NCI-H1930 (cell line): ENCODE data around the gene AIFM3.

Source experiments
- DNase-seq, 2 experiments: peaks; one replicate each; lab custom pipeline; 2025; lab: John Stamatoyannopoulos, UW

AIFM3 gene

DNA sequence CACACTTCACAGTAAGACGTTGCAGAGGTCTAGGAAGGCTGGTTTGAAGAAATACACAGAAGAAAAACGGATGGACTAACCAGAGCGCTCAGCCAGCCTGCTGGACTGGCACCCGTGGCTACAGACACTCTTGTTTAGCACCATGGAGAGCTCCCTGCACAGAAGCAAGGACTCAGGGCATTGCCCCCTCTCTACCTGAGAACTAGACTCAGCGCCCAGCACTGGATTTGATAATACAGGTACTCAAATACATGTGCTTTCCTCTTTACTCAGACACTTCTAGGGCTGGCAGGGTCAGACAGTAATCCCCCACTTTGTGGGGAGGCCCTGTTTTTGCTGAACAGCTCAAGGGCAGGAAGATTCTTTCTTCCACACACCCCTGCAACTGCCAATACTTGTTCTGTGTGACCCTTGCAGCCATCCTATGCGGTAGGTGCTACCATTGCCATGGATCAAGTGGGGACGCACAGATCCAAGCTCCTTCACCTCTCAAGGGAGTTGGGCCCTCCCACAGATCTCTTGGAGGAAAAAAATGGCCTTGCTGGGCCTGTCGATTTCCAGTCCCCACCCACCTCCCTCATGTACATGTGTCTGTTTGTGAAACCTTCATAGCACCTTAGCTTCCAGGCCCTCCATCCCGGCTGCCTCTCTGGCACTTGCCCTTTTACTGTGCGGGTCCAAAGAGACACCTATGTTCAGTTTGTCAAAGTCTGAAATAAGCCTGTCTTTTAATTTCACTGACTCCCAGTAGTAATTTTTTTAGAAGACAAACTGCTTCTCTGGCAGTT, 42.8 kb downstream of the AIFM3 start:
- no peak for DNase-seq

DNA sequence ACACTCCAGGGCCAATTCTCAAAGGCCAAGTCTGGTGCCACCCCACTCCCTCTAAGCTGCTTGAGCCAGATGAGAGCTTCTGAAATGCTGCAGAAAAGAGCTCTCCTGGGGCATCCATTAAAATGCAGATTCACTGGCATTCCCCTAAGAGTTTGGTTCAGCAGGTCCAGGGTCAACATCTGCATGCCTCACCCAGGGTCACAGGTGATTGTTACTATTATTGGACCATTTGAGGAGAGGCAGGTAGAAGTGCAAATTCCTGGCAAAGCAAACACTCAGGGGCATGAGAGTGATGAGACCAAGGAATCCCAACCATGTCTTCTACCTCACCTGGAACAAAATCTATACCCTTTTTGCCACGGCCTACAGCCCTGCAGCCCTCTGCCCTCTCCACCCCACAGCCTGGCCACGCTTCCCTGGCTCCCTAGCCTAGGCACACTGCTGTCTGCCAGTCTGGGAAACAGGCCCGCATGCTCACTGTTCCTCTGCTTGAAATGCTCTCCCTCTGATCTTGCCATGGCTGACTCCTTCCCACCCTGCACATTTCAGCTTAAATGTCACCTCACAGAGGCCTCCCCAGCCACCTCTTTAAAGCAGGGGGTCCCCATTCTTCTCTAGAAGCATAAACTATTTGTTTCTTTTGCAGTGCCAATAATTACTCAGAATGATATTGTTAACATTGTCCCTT, 43.5 kb downstream of the AIFM3 start:
- no peak for DNase-seq

DNA sequence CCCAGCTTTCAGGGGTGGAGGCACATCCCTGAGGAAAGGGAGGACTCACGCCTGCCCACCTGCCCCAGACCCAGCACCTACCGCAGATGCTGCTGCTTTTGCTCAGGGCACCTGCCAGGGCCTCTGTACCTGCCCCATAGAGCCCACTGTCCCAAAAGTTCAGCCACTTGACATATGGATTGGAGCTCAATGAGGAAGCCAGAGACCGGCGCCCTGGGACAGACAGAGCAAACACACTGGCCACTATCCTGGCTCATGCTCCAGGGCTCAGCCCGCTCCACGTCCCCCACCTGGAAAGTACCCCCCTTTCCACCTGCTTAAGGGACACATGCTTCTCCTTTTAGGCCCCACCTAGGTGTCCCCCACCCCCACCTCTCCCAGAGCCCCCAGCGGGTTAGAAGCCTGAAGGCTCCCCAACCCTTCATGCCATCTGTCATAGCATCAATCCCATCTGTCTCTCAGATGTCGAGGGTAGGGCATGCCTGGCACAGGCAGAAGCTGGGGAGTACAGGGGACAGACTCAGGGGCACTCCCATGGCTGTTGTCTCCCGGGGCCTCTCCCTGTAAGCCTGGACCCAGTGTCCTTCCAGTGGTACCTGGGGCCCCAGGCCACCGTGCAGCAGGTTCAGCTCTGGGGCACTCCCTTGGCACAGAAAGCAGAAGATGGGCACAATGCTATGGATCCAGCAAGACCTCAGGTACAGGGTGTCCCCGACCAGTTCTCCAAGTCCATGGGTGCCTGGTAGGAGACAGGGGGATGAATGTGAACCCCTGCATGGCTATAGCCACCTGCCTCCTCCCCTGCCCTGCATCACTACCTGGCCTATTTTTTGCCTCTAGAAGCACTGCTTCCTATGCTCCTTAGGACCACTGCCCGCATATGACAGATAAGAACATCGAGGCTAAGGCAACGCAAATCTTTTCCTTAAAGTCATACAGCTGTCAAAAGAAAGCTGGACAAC, 45.7 kb downstream of the AIFM3 start:
- no peak for DNase-seq

DNA sequence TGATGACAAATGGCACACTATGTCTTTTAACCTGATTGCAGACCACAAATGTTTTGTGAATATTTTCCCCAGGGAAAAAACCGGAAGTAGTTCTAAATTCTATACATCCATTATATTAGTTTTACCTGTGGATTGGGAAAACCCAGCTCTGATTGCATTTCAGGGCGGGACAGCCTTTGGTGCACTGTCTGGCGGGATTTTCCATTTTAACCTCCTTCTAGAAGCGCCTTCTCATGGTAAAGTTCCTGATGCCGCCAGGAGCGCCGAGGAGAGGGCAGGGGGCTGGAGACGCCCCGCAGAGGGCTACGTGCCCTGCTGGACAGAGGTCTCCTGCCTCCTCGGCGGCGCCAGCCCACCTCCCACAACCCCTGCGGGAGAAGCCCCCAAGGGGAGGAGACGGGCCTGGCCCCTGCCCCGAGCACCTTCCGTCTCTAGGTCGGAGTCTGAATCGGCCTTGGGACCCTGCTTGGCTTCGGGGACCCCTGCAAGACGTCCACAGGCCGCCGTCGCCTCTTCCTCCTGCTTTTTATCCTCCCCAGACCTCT, 46.7 kb downstream of the AIFM3 start:
- no peak for DNase-seq

GRCh38 chr22:21014202-21014725, 47.2 kb downstream of the AIFM3 start:
- peak; percentile 92 to 97 for DNase-seq

GRCh38 chr22:21014726-21015465, 47.8 kb downstream of the AIFM3 start, which contains the start of gene P2RX6:
P2RX6 (plus strand) TSS chr22:21015165; CDS start chr22:21015175, 10 bp downstream.
- DNase-seq: no peak

DNA sequence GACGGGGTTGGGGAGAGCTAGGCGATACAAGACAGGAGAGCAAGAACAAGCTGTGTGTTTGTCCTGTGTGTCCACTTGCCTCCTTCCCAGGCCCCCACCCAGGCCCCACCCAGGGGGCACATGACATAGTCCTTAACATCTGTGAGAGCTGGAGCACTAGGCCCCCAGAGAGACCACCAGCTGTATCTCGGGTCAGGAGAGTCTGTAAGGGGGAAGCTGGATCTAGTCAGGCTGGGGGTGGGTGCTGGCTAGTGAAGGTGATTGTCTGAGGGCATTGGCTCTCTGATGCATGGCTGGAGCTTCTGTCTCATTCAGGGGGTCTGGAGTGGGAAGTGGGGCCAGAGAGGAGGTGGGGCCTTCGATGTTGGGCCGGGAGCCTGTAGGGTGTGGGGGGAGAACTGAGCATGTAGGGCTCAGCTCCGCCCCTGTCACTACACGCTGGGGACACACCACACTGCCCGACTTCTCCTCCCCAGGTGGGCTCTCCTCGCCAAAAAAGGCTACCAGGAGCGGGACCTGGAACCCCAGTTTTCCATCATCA, 48.5 kb downstream of the AIFM3 start:
- no peak for DNase-seq

DNA sequence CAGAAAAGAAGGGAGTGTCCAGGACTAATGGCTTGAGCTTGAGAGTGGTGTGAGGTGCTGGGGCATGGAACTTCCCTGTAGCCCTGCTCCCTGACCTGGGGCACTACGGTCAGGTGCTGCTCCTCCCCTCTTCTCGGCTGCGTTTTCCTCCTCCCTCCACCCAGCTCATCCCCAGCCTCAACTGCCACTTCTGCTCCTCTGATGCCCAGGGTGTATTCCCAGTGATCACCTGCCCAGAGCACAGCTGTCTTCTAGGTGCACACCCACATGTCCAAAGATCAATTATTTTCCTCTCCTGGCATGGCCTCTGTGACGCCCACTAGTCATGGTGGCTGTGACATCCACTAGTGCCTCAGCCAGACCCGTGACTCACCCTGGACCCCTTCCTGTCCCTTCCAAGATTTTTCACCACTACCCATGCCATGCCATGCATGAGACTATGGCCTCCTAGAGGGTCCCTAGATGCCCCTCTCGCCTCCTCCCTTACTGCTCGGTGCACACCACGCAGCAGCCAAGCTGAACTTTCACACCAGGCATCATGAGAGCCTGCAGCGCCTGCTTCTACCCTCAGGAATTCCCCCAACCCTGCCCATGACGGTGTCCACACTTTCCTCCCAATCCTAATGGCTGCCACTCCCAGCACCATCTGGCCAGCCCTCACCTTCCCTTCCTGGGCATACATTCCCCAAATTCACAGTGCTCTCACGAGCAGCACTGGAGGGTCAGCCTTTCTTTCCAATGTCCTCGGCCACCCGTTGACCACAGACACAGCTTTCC, 49.8 kb downstream of the AIFM3 start:
- DNase-seq: no peak

DNA sequence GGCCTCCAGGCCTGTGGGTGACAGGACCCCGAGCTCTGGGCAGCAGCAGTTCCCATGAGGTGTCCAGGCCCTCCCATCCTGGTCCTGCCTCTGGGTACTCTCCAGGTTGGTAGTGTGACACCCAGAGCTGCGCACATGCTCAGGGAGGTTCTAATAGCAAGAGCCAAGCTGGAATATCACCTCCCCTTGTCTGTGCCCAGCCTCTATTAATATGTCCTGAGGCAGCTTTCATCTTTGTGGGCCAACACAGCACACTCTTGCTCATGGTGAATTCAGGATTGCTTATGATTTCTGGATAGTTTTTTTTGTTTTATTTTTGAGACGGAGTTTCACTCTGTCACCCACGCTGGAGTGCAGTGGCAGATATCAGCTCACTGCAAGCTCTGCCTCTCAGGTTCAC, 51.3 kb downstream of the AIFM3 start:
- no peak for DNase-seq

GRCh38 chr22:21020802-21021429, 53.9 kb downstream of the AIFM3 start:
- DNase-seq: no peak

GRCh38 chr22:21022507-21022906, 55.5 kb downstream of the AIFM3 start:
- DNase-seq: no peak

DNA sequence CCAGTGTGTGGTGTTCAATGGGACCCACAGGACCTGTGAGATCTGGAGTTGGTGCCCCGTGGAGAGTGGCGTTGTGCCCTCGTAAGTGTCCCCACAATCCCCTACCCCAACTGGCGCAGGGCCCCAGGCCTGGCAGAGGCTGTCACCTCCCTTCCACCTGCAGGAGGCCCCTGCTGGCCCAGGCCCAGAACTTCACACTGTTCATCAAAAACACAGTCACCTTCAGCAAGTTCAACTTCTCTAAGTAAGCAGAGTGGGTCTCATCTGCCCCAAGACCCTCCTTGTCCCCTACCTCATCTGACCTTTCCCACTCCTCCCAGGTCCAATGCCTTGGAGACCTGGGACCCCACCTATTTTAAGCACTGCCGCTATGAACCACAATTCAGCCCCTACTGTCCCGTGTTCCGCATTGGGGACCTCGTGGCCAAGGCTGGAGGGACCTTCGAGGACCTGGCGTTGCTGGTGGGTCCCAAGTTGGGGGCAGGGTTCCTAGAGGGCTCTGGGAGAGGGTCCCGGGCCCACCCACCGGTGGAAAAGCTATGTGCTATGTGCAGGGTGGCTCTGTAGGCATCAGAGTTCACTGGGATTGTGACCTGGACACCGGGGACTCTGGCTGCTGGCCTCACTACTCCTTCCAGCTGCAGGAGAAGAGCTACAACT, 56.0 kb downstream of the AIFM3 start:
- DNase-seq: no peak

GRCh38 chr22:21025266-21025665, 58.2 kb downstream of the AIFM3 start:
- no peak for DNase-seq

GRCh38 chr22:21025763-21026755, 59.0 kb downstream of the AIFM3 start:
- DNase-seq: no peak

DNA sequence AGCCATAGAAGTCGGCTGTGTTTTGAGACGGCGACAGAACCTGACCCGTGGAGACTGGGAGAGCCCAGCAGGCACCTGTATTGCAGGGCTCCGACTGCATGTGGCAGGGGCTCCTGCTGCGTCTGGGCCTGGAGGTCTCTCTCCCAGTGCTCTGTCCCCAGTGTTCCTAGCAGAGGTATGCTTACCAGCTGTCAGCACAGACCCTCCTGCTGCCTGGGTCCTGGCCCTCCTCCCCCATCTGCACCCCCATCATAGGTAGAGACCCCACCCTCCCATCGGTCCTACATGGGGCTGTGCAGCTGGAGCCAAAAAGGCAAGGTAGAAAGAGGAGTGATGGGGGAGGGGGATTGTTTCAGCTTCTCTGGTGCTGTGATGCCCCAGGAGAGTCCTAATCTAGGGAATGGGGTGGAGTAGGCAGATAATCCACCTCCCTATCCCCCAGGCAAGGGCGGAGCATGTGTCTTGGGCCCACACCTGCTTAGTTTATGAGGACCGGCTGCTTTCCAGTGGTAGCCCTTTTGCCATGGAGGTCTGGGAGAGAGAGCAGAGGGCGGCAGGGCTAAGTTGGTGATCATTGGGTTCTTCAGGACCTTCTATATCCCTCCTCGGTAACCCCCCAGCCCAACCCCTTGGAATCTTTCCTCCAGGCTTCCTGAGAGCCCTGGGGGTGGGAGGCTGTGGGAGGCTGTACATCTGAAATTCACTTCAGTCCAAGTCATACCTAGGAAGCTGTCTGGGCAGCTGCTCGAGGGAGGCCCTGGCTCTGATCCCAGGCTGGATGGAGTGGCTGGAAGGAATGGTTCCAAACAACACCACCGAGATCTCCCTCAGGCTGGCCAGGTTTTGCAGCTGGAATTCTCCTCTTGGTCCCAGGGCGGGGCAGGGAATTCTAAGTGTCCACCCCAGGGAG, 60.0 kb downstream of the AIFM3 start:
- no peak for DNase-seq
